Islet of Langerhans (tissue), 1 donor: ENCODE results near the gene TRPM3.

Experiments
- FAIRE-seq: peaks from one replicate; lab custom pipeline; 2011; peaks lifted over from hg19 to GRCh38; lab: Jason Lieb, UNC

The TRPM3 gene

DNA sequence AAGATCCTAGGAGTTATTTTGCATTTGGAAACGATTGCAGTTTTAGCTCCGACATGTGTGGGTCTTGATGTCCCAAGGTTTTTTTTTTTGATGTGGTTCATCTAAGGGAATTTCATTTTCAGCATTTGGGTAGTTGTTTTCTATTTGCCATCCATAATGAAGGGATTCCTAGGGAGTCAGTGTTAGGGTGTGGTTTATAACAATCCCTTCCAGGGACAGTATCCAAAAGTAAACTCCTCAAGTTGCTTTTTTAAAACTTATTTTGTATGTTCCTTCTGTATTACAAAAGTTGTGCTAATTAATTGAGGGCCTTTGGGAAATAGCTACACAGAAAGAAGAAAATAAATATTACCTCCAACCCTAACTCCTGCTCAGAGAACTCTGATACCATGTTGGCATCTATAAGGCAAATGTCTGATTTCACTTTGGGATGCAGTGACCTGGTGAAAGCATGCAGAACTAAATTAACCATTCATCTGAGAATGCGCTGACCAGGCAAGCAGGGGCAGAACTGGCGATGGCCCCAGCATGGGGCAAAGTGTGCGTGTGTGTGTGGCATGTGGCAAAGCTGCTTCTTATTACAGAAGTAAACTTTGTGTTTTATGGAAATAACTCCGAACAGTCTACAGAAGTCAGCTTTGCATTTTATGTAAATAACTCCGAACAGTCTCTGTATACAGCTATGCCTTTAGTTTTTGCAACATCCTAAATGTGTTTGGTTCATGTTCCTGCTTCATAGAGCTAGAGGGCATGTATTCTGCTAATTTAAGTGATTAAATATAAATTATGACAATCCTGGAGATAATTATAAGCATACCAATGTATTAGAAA is 237.2 kb downstream of the TRPM3 start:
- FAIRE-seq: no peak

DNA sequence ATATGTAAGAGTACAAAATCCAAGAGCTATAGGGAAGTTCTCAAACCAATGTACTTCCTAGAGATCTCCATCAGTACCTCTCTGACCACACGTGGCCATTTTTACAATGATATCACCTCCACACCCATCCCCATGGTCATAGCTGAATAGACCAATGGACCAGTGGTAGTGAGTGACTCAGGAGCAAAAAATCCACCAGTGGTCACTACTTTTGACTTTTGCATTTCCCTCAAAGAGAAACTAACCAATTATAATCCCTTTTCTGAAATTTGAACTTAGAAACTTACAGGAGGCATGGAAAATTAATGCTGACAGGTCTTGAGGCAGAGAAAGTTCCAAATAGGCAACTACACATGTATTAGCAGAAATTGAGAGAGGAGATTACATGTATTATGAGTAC is 238.4 kb downstream of the TRPM3 start:
- FAIRE-seq: no peak

DNA sequence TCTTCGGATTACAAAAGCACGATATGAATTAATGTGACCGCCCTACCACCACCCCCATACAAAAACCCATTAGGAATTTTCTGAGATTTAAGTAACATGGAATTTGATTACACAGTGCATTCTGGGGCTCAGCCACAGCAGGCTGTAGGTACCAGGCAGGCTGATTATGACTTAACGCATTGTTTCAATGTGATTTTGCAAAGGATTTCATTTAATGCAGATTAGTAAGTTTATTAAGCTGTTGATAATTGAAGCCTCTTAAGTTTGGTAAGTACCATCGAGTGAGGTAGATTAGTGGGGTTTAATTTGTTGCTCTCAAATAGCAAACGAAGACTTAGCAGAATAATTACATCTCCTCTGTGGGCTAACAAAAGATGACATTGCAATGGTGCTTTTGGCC is 240.1 kb downstream of the TRPM3 start:
- no peak for FAIRE-seq

DNA sequence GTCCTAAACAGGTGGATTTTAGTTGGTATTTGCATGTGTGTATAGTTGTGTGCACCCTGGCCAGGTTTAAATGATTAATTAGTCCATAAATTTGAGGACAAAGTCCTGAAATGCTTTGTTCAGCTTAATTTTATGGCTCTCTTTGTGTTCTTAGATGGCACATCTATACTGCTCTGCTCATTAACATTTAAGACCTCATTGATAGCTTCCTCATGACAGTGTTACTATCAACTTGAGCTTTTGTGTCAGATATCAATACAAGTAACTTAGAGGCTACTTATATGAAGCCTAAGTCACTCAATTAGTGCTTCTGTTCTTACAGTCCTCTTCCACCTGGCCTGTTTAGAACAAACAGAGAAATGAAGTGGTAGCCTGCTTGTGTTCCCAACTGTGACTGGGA is 240.9 kb downstream of the TRPM3 start:
- FAIRE-seq: no peak

DNA sequence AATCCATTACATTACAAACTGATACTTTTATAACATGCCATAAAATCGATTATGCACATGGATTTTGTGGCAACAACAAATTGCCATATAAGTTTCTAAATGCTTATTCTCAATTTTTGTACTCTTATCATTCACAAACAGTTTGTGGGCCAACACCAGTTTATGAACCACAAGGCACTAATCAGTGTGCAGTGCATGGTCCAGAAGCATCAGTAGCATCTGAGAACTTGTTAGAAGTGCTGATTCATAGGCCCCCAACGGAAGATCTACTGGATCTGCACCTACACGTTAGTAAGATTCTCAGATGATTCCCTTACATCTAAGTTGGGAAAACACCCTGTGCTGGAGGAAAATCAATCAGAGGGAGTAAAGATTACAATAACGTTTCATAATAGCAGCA is 242.8 kb downstream of the TRPM3 start:
- FAIRE-seq: no peak

DNA sequence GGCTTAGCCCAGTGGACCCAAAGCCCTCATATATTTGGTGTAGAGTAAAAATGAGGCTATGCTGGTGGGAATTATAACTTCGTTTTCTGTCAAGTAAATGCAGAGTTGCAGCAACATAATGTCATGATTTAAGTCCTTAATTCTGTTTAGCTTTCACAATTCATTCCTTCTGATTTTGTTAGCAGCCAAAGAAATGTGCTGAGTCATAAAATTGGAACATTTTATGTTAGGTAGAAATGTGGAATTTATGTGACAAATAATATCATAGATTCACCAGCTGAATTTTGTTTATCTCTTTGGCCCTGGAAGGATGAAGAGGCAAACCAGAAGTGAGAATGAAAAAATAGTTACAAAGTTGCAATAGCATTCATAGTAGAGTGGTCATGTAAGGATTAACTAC is 247.0 kb downstream of the TRPM3 start:
- FAIRE-seq: no peak

DNA sequence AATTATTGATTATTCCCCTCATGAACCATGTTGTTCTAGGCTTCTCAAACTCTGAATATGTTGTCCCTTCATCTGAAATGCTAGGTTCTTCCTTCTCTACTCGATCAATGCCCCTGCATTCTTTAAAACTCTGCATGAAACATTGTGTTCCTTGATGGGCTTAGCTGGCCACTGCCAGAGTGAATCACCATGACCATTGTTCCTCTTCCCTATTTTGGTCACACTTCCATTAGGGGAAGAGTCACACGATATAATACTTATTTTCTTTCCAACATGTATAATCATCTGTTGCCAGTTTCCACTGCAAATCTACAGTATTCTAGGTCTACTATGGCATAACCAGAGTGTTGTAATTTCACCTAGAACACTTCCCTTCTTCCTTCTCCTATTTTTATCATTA is 247.9 kb downstream of the TRPM3 start:
- FAIRE-seq: no peak

DNA sequence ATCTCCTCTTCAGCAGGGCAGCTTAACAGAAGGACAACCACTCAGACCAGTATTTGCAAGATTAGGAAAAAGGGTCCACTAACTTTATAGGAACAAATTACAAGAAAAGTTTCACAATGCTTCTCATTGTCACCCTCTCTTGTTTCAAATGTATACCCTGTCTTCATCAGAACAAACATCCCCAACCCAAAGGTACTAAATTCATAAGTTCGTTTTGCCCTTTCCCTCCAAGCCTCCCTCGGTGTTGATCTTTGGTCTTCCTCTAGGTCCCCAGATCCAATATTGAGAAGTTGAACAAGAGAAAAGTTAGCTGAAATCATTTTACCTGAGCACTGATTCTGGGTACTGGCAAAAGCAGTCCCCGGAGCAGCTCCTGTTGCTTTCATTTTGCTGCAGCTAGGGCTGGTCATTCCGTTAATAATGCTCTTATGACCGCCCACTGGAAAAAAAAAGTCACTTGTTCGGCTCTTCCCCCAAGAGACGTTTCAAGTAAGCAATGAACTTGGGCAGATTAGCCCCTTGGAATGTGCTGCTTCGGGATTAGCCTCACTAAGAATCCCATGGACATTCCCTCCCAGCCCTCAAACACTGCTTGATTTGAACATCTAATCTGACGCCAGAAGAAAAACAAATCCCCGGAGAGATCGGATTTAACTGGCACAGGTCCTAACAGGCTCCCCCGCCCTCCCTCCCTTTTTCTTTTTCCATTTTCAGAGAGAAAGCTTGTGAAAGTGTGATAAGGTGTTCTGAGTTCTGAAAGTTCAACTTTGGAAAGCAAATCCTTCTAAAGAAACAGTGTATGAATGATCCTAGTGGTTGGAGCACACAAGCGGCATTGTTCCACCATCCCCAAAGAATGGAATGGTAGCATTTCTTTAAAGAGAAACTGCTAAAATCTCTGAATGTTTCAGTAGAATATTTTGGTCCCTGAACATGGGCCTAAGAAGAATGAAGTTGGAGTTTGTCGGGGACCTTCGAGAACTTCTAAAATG is 252.5 kb downstream of the TRPM3 start:
- FAIRE-seq: no peak

DNA sequence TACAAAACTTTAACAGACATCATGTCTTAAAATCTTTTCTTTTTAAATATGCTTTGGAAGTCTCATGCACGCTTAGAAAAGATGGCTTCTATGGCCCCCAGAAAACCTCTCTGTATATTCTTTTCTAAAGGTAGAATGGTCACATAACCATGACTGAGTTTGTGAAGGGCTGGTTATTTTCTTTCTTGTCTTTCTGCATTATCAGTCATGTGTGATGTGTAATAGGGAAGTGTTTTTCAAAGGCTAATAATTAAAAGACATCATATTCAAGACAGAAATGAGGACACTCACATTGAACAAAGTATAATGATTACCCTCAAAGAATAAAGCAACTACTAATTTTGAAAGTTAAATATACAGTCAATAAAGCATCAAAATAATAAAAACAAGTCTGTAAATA is 253.4 kb downstream of the TRPM3 start:
- no peak for FAIRE-seq

DNA sequence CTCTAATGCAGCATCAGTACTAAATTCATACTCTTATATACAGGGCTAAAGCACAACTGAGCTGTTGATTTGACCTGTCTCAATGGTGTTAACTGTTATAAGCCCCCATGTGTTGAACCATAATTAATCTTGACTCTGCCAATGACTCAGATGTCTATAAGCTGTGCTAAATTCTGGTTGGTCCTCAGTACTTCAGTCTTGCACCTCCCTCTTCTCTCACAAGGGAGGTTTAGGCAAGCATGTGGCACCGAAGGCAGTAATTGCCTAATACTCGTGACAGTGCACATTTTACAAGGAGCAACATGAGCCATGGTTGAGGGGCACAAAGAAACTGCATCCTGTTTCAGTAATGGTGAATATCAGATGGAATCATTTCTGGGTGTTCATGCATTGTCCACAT is 255.9 kb downstream of the TRPM3 start:
- no peak for FAIRE-seq

DNA sequence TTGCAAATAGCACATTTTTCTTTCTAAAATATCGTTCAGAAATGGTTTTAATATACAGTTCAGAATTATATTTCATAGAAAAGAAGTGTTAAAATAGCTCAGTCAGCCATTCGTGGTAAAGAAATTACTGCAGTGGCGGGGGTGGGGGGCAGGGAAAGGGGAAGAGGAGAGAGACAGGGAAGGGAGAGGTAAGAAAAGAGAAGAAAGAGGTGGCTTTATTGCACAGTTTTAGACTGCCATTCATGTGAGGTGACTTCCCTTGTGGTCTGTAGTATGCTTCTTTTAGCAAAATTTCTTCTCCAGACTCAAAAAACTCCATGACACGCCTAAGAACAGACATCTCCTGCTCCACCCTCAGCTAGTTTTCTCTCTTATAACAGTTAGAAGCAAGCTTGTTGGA is 259.6 kb downstream of the TRPM3 start:
- FAIRE-seq: no peak

DNA sequence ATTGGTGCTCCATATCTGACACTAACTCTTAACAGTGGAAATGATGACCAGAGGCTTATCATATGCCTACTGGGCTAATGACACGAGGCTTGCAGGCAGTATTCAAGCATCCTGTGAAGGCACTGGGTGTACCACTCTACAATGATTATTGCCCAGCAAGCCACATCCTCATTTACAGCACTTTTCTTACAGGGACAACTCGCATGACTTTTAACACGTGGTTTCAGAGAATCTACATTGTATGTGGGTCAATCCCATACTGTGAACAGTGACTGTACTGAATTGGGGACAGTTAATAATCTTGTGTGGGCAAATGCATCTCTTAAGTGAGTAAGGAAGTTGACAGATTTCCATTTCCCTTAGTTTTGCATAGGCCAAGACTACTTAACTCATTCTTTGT is 260.0 kb downstream of the TRPM3 start:
- no peak for FAIRE-seq

DNA sequence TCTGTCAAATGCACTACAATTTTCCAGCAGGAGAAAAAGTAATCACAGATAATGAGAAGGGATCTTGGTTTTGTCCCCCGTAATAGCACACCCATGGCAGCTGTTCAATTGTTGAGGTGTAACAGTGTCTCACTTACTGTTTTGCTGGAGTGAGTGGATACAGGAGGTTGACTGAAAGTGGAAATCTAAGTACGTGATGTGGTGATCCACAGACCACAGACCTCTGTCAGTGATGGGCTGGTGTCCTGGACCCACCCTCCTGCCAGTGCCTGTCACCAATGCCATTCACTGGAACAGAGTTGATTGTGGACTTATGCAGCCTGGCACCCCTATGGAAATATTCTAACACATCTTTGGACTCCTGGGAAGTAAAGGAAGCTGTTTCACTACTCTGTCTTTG is 261.7 kb downstream of the TRPM3 start:
- no peak for FAIRE-seq

DNA sequence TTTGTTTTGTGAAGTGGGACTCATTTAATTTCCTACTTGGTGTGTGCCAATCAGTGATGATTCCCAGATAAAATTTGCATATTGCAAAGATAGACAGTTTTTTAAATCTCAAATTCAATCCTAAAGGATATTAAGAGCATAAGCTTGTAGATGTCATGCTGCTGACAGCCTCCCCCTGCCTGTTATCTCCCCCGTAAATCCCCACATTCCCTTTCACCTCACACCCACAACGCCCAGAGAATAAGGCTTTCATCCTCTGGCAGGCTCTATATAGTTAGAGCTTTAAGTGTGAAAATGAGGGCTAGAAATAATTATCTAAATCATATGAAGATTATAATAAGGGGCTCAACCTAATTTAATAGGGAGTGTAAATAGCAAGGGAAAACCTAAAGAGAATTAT is 265.0 kb downstream of the TRPM3 start:
- no peak for FAIRE-seq

DNA sequence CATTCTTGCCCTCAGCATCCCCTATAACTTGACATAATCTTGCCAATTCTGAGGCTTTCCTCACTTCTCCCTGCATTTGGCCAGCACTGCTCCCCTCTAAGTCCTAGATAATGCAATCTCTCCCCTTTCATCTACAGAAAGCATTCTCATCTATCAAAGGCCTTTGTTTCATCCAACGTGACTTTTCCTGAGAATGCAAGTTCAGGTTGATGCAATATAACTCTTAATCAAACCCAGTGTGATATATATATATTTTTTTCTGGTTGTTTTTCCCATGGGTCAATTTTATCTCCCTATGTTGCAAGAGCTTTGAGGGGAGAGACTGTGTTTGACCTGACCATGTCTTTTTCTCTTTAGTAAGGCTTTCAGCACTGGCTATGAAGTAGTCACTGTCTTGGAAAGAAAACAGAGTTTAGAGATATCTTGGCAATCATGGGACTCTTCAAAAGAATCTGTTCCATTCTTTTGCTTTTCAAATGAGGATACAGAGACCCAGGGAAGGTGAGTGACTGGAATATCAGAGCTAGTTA is 268.6 kb downstream of the TRPM3 start:
- no peak for FAIRE-seq

DNA sequence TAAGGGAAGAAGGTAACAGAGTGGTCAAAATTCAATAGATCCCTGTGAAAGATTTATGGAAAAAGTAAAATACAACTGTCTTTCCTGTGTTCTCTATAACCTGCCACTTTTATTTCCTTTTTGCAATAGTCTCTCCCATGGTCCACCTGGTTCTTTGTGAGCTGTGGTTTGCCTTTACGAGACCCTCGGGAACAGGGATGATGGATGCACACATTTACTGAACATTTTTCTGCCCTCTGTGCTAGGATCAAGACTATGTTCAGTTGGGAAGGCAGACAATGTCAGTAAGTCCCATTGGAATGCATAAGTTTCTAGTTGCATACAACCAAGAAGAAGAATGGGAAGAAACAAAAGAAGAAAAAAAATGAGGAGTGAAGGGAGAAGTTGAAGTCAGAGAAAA is 281.2 kb downstream of the TRPM3 start:
- no peak for FAIRE-seq

DNA sequence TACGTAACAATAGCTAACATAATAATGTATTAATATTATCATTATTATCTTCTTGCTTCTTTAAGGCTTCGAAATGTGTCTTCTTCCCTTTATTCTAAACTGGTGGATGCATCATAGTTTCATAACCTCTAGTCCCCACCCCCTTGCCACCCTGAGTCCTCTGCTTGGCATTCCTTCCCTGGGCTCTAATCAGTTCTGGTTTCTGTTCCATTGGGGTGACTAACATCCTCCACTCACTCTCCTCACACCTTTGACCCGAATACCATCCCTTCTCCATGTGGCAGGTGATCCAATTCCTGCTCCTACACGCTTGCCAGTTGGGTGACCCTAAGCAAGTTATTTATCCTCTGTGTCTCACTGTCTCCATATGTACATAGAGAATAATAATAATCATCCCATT is 286.1 kb downstream of the TRPM3 start:
- FAIRE-seq: no peak

DNA sequence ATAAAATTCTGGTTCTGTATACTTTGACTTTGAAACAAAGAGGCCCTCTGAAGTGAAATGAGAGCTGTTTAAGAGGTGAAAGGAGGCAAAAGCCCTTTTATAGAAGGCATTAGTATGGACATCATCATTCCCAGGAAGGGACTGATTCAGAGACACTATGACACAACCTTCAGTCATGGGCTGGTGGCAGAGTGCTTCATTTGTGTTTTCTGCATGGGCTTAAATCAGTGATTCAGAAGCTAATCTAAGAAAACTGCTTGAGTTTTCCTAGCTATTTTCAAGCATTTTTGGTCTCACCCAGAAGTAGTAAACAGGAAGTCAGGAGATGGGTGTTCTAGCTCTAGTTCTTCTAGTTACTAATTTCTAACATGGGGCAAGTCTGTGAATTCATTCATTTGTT is 288.9 kb downstream of the TRPM3 start:
- no peak for FAIRE-seq

DNA sequence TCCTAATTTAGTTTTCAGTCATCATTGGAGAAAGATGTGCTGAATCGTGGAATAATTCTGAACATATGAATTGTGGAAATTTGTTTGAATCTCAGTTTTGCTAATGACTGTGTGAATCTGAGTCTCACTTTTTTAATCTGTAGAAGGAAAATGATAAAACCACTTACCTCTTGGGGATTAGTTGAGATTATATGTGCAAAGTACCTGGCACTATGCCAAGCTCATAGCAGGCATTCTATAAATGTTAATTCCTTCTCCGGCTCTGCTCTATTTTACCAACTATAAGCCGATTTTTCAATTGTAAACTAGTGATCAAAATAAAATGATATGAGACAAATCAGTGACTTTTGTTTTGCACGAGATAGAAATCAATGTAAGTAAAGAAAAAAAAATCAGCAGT is 290.8 kb downstream of the TRPM3 start:
- no peak for FAIRE-seq

DNA sequence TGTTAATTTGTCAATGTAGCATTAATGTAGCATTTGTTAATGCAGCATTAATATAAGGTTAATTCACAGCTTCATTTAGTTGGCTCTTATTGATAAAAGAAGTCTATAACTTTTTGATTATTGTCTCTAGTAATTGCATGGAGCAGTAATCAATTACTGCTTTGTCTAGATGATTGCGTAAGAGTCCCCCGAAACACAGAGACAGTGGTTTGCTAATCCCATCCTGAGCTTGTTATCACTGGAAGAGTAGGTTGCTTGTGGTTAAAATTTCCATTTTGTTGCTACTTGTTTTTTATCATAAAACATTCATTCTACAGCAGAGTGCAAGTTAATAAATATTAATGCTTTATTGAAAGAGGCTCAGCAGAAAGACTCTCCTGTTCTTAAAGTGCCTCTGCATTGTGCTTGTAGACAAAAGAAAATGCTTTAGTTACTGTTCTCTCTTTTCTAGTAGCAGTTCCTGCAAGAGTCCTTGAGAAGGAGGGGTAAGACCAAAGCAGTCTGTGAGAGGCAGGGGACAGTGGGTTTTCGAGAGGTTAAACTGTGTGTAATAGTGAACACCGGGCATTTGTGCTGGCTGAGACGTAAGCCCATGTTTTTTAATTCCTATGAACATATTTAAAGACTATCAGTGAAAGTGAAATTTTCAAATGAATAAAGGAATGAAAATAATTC is 291.7 kb downstream of the TRPM3 start:
- no peak for FAIRE-seq

DNA sequence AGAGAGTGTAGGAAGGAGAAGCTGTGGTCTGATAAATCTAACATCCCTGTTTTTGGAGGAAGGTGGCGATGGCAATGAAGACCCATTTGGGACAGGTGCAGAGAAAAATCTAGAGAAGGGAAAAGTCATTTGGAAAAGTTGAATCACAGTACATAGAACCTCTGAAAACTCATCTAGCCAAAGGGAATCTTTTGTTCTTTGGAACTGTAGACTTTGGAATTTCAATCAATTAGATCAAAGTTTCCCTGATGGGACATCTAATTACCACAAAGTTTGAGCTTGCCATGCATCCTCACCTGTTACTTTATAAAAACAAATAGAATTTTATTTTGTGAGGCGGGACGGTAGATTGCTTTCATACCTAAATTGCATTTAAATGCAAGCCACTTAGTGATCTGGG is 294.9 kb downstream of the TRPM3 start:
- no peak for FAIRE-seq

DNA sequence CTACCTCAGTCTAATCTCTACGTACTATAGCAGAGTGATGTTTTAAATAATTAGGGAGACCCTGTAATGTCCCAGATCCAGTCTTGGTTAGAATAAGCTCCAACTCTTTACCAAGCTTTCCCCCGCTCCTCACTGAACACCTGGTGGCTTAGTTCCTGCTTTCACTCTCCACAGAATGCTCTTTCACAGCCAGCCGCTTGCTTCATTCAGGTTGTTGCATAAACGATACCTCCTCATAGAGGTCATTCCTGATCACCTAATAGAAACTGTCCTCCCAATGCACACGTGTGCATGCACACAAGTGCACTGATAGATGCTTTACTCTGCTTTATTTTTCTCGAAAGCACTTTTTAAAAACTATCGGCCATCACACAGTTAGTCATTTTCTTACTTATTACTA is 298.1 kb downstream of the TRPM3 start:
- no peak for FAIRE-seq

DNA sequence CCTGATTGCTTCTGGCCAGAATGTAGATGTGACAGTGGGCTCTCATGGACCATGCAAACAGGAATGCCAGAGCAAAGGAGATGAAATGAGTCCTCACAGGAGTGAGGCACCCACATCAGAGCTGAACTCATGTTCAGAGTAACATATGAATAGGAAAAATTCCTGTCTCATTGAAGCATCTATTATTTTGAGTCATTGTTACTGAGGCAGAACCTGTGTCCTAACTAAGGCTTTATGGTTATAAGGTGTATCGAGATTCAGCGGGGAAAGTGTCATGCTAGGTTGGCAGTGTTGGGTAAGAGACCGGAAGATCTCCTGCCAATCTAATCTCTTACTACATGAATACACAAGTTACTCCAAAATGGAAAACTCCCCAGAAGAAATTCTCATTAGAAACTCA is 304.1 kb downstream of the TRPM3 start:
- no peak for FAIRE-seq
